ENCODE measurements around the gene OTULIN. TPM values are rescaled to one million over a fixed set of nuclear protein-coding genes. Genes with fewer than 3 reads are reported as not detected.

The OTULIN gene
- total and polyA plus RNA-seq, 2 of the 13 experiments (the other 11 are each of a cell fraction or from before 2014, with no cell fraction given), result 7.0 to 34.8 TPM

- TF ChIP-seq ZBTB7B (CRISPR knock-in tag; IDR thresholded peaks at IDR 0.05) (no peak), GMEB2 (CRISPR knock-in tag; IDR thresholded peaks at IDR 0.05; ENCODE audit: low read depth) (no peak), BRD4 (CRISPR knock-in tag; IDR thresholded peaks at IDR 0.05) (no peak), ZNF280B (CRISPR knock-in tag; IDR thresholded peaks at IDR 0.05; ENCODE audit: borderline replicate concordance) (no peak), HNRNPH1 (optimal IDR thresholded peaks at IDR 0.05; ENCODE audit: low read depth, low read length) (no peak), ZMYM2 (CRISPR knock-in tag; IDR thresholded peaks at IDR 0.05) (no peak), ZNF382 (CRISPR knock-in tag; IDR thresholded peaks at IDR 0.05; ENCODE audit: borderline replicate concordance) (no peak), DNMT1 (CRISPR knock-in tag; IDR thresholded peaks at IDR 0.05) (no peak), POLR2AphosphoS5 (IDR thresholded peaks at IDR 0.05; ENCODE audit: low read depth, low read length) (no peak), SP140L (CRISPR knock-in tag; IDR thresholded peaks at IDR 0.05; ENCODE audit: borderline replicate concordance) (no peak), LCORL (IDR thresholded peaks at IDR 0.05) (no peak), LCORL (CRISPR knock-in tag; IDR thresholded peaks at IDR 0.05) (no peak), ZNF292 (CRISPR knock-in tag; IDR thresholded peaks at IDR 0.05; ENCODE audit: borderline replicate concordance, low read depth) (no peak), HNRNPLL (IDR thresholded peaks at IDR 0.05; ENCODE audit: low read depth, low read length, poor library complexity, severe bottlenecking) (no peak)
- TF ChIP-seq, protein P1, sequence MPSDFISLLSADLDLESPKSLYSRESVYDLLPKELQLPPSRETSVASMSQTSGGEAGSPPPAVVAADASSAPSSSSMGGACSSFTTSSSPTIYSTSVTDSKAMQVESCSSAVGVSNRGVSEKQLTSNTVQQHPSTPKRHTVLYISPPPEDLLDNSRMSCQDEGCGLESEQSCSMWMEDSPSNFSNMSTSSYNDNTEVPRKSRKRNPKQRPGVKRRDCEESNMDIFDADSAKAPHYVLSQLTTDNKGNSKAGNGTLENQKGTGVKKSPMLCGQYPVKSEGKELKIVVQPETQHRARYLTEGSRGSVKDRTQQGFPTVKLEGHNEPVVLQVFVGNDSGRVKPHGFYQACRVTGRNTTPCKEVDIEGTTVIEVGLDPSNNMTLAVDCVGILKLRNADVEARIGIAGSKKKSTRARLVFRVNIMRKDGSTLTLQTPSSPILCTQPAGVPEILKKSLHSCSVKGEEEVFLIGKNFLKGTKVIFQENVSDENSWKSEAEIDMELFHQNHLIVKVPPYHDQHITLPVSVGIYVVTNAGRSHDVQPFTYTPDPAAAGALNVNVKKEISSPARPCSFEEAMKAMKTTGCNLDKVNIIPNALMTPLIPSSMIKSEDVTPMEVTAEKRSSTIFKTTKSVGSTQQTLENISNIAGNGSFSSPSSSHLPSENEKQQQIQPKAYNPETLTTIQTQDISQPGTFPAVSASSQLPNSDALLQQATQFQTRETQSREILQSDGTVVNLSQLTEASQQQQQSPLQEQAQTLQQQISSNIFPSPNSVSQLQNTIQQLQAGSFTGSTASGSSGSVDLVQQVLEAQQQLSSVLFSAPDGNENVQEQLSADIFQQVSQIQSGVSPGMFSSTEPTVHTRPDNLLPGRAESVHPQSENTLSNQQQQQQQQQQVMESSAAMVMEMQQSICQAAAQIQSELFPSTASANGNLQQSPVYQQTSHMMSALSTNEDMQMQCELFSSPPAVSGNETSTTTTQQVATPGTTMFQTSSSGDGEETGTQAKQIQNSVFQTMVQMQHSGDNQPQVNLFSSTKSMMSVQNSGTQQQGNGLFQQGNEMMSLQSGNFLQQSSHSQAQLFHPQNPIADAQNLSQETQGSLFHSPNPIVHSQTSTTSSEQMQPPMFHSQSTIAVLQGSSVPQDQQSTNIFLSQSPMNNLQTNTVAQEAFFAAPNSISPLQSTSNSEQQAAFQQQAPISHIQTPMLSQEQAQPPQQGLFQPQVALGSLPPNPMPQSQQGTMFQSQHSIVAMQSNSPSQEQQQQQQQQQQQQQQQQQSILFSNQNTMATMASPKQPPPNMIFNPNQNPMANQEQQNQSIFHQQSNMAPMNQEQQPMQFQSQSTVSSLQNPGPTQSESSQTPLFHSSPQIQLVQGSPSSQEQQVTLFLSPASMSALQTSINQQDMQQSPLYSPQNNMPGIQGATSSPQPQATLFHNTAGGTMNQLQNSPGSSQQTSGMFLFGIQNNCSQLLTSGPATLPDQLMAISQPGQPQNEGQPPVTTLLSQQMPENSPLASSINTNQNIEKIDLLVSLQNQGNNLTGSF (CRISPR knock-in tag; IDR thresholded peaks at IDR 0.05), result no peak
These were observed 44.0 kb downstream of the OTULIN start (continued) for GRCh38 chr5:14708551-14708950.

All from HepG2 (cell line).